ENCODE results near the gene MLEC. TPM values are rescaled to one million over a fixed set of nuclear protein-coding genes. Genes with fewer than 3 reads are reported as not detected.
A peak's percentile ranks its signal among the peaks of the same experiment; 100 is the strongest.

The MLEC gene
- total and polyA plus RNA-seq, 2 of the 13 experiments (the other 11 are each of a cell fraction or from before 2014, with no cell fraction given), result 49.8 to 156 TPM

- TF ChIP-seq ZFY (CRISPR knock-in tag; IDR thresholded peaks at IDR 0.05) (peak; percentile 86), HMG20B (CRISPR knock-in tag; conservative IDR thresholded peaks at IDR 0.05) (no peak), NFIB (CRISPR knock-in tag; IDR thresholded peaks at IDR 0.05; ENCODE audit: borderline replicate concordance) (no peak), ZNF7 (CRISPR knock-in tag; IDR thresholded peaks at IDR 0.05) (no peak), ZNF333 (CRISPR knock-in tag; IDR thresholded peaks at IDR 0.05; ENCODE audit: borderline replicate concordance) (no peak), ZNF790 (CRISPR knock-in tag; IDR thresholded peaks at IDR 0.05; ENCODE audit: borderline replicate concordance) (no peak), ZNF136 (CRISPR knock-in tag; IDR thresholded peaks at IDR 0.05; ENCODE audit: low read depth) (peak; percentile 28; the same call in 1 of the 2 replicates), ZFP91 (CRISPR knock-in tag; IDR thresholded peaks at IDR 0.05; ENCODE audit: borderline replicate concordance) (peak; percentile 83), ETV5 (CRISPR knock-in tag; IDR thresholded peaks at IDR 0.05; ENCODE audit: borderline replicate concordance) (peak; percentile 52), KLF16 (CRISPR knock-in tag; IDR thresholded peaks at IDR 0.05) (peak in 1 of 2 experiments; percentile 88; a peak in 2 of 4 replicates), ZNF496 (CRISPR knock-in tag; IDR thresholded peaks at IDR 0.05; ENCODE audit: insufficient replicate concordance) (no peak), ZNF30 (CRISPR knock-in tag; IDR thresholded peaks at IDR 0.05) (no peak), ZNF891 (CRISPR knock-in tag; IDR thresholded peaks at IDR 0.05) (no peak; the same call in 1 of the 2 replicates), GMEB2 (CRISPR knock-in tag; IDR thresholded peaks at IDR 0.05; ENCODE audit: low read depth) (no peak), IKZF5 (CRISPR knock-in tag; IDR thresholded peaks at IDR 0.05) (no peak), KDM3A (CRISPR knock-in tag; IDR thresholded peaks at IDR 0.05; ENCODE audit: low read depth) (0 out of 2 replicates have a peak, but pooled peaks have one; percentile 30), ZFP41 (CRISPR knock-in tag; IDR thresholded peaks at IDR 0.05; ENCODE audit: borderline replicate concordance) (no peak)
- TF ChIP-seq, protein P1, sequence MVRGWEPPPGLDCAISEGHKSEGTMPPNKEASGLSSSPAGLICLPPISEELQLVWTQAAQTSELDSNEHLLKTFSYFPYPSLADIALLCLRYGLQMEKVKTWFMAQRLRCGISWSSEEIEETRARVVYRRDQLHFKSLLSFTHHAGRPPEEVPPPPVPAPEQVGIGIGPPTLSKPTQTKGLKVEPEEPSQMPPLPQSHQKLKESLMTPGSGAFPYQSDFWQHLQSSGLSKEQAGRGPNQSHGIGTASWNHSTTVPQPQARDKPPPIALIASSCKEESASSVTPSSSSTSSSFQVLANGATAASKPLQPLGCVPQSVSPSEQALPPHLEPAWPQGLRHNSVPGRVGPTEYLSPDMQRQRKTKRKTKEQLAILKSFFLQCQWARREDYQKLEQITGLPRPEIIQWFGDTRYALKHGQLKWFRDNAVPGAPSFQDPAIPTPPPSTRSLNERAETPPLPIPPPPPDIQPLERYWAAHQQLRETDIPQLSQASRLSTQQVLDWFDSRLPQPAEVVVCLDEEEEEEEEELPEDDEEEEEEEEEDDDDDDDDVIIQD (CRISPR knock-in tag; IDR thresholded peaks at IDR 0.05; ENCODE audit: low read depth), result no peak
- TF ChIP-seq, protein P2, sequence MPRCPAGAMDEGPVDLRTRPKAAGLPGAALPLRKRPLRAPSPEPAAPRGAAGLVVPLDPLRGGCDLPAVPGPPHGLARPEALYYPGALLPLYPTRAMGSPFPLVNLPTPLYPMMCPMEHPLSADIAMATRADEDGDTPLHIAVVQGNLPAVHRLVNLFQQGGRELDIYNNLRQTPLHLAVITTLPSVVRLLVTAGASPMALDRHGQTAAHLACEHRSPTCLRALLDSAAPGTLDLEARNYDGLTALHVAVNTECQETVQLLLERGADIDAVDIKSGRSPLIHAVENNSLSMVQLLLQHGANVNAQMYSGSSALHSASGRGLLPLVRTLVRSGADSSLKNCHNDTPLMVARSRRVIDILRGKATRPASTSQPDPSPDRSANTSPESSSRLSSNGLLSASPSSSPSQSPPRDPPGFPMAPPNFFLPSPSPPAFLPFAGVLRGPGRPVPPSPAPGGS (CRISPR knock-in tag; IDR thresholded peaks at IDR 0.05), result peak; percentile 38; the same call in 1 of the 2 replicates
- TF ChIP-seq, protein P3, sequence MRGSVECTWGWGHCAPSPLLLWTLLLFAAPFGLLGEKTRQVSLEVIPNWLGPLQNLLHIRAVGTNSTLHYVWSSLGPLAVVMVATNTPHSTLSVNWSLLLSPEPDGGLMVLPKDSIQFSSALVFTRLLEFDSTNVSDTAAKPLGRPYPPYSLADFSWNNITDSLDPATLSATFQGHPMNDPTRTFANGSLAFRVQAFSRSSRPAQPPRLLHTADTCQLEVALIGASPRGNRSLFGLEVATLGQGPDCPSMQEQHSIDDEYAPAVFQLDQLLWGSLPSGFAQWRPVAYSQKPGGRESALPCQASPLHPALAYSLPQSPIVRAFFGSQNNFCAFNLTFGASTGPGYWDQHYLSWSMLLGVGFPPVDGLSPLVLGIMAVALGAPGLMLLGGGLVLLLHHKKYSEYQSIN (CRISPR knock-in tag; IDR thresholded peaks at IDR 0.05; ENCODE audit: borderline replicate concordance), result no peak
Measured at GRCh38 chr12:120686690-120687577, at the start of gene MLEC (continued).
